NB4 (cell line): Measurements from ENCODE around the gene ARID3B.

Experiments
- DNase-seq: peaks from one replicate; pipeline ENCODE4 v3.0.0; 2010; ENCODE audit warnings: low read depth
- H3K4me3 ChIP-seq: one replicate; pipeline ENCODE4 v1.5.1; 2011; ENCODE audit warnings: mild to moderate bottlenecking, low read depth, low read length, moderate library complexity
- CTCF ChIP-seq: IDR thresholded peaks from one replicate; pipeline ENCODE4 v1.5.1; 2012; ENCODE audit warnings: low read depth, low read length
- MAX ChIP-seq: IDR thresholded peaks from 2 replicates; pipeline ENCODE4 v1.6.1; 2011; ENCODE audit warnings: low read depth, low read length
- MYC ChIP-seq: IDR thresholded peaks from 2 replicates; pipeline ENCODE4 v1.6.1; 2011; ENCODE audit warnings: low read depth, low read length
- POLR2A ChIP-seq: IDR thresholded peaks from 2 replicates; pipeline ENCODE4 v1.6.1; 2011; ENCODE audit warnings: mild to moderate bottlenecking; ENCODE audit not compliant: insufficient read length; ENCODE audit errors: extremely low read depth

The ARID3B gene

GRCh38 chr15:74633781-74634180, 92.8 kb downstream of the ARID3B start:
- no peak for TF ChIP-seq MYC
- TF ChIP-seq MAX, result no peak
- no peak for TF ChIP-seq POLR2A
- TF ChIP-seq CTCF, result no peak
- no peak overlapping the region for H3K4me3 ChIP-seq
- no peak for DNase-seq

- H3K4me3 ChIP-seq, result no peak overlapping the region
- TF ChIP-seq MYC (no peak), MAX (peak; percentile 41), CTCF (peak; percentile 94)
- DNase-seq, result peak; percentile 82
These were observed 94.2 kb downstream of the ARID3B start for GRCh38 chr15:74635228-74635627.

- H3K4me3 ChIP-seq, result no peak overlapping the region
- TF ChIP-seq MAX (no peak), POLR2A (no peak)
- DNase-seq, result no peak
These were observed 96.0 kb downstream of the ARID3B start for GRCh38 chr15:74636984-74637383.

GRCh38 chr15:74641151-74641550, 100.1 kb downstream of the ARID3B start:
- no peak overlapping the region for H3K4me3 ChIP-seq
- no peak for DNase-seq
- no peak for TF ChIP-seq CTCF
- no peak for TF ChIP-seq MYC
- no peak for TF ChIP-seq MAX
- TF ChIP-seq POLR2A, result no peak

GRCh38 chr15:74642348-74642733, 101.3 kb downstream of the ARID3B start:
- TF ChIP-seq MAX (no peak), POLR2A (no peak), MYC (no peak)
- no peak overlapping the region for H3K4me3 ChIP-seq
- DNase-seq, result no peak

- H3K4me3 ChIP-seq, result no peak overlapping the region
- DNase-seq, result peak; percentile 36
- TF ChIP-seq MAX, result no peak
- TF ChIP-seq CTCF, result no peak
- TF ChIP-seq MYC, result no peak
- no peak for TF ChIP-seq POLR2A
These were observed 102.0 kb downstream of the ARID3B start for GRCh38 chr15:74642734-74643664.
